ENCODE results near the gene IZUMO4.
A peak's percentile ranks its signal among the peaks of the same experiment; 100 is the strongest.

The IZUMO4 gene

GRCh38 chr19:2059422-2060201, 37.1 kb upstream of the IZUMO4 start:
- DNase-seq: peak; percentile 72

- peak; percentile 67 for DNase-seq
Measured at GRCh38 chr19:2060884-2061494, 35.7 kb upstream of the IZUMO4 start.

GRCh38 chr19:2061495-2062388, 35.0 kb upstream of the IZUMO4 start:
- peak; percentile 97 for DNase-seq

- DNase-seq: no peak
Measured at GRCh38 chr19:2062389-2062729, 34.4 kb upstream of the IZUMO4 start.

GRCh38 chr19:2062770-2063169, 33.9 kb upstream of the IZUMO4 start:
- DNase-seq: no peak

- DNase-seq: no peak
Measured at GRCh38 chr19:2063824-2064223, 32.9 kb upstream of the IZUMO4 start.

GRCh38 chr19:2064395-2064787, 32.3 kb upstream of the IZUMO4 start:
- no peak for DNase-seq

GRCh38 chr19:2064788-2065524, 31.8 kb upstream of the IZUMO4 start:
- no peak for DNase-seq

- no peak for DNase-seq
Measured at GRCh38 chr19:2070436-2070827, 26.3 kb upstream of the IZUMO4 start.

- no peak for DNase-seq
Measured at GRCh38 chr19:2070986-2071673, 25.6 kb upstream of the IZUMO4 start.

- no peak for DNase-seq
Measured at GRCh38 chr19:2072757-2073551, 23.8 kb upstream of the IZUMO4 start.

- DNase-seq: no peak
Measured at GRCh38 chr19:2076526-2076944, 20.2 kb upstream of the IZUMO4 start.

GRCh38 chr19:2077398-2077797, 19.3 kb upstream of the IZUMO4 start:
- no peak for DNase-seq

GRCh38 chr19:2077833-2078619, 18.7 kb upstream of the IZUMO4 start:
- no peak for DNase-seq

- DNase-seq: no peak
Measured at GRCh38 chr19:2079076-2079864, 17.4 kb upstream of the IZUMO4 start.

- no peak for DNase-seq
Measured at GRCh38 chr19:2079865-2080301, 16.8 kb upstream of the IZUMO4 start.

GRCh38 chr19:2080336-2080988, 16.3 kb upstream of the IZUMO4 start:
- DNase-seq: no peak

- no peak for DNase-seq
Measured at GRCh38 chr19:2081873-2082810, 14.6 kb upstream of the IZUMO4 start.

All from kidney glomerular epithelial cell (primary cell).